Natural killer cell (primary cell): ENCODE results near the gene DEAF1. TPM values are rescaled to one million over a fixed set of nuclear protein-coding genes. Genes with fewer than 3 reads are reported as not detected.
A peak's percentile ranks its signal among the peaks of the same experiment; 100 is the strongest.

Experiments
- ATAC-seq, 3 donors: fragments of 150-1000 bp in 2 of 3; fragments of 200-7000 bp in 1 of 3; cut with Tn5 transposase; 1 replicate in 1 of 3; 2 replicates in 2 of 3; pipeline ENCODE4 v1.10.0; 2021; ENCODE audit warnings: mild to moderate bottlenecking in 2 of 3, moderate library complexity in 2 of 3
- DNase-seq, 2 donors: peaks; one replicate each; pipeline versions ENCODE4 v3.0.0 to v3.0.0-alpha.2; 2013 to 2021; ENCODE audit warnings: mixed read lengths in 1 of 2
- H3K27ac ChIP-seq: one replicate; pipeline ENCODE4 v1.5.1; 2013; ENCODE audit warnings: mild to moderate bottlenecking, low read length
- H3K27me3 ChIP-seq: one replicate; pipeline ENCODE4 v1.6.1; 2013; ENCODE audit warnings: low read length; ENCODE audit not compliant: control insufficient read depth, insufficient read depth
- H3K36me3 ChIP-seq: one replicate; pipeline ENCODE4 v1.6.1; 2013; ENCODE audit warnings: low read length; ENCODE audit not compliant: control insufficient read depth, insufficient read depth
- H3K4me1 ChIP-seq: one replicate; pipeline ENCODE4 v1.6.1; 2013; ENCODE audit warnings: low read length; ENCODE audit not compliant: control insufficient read depth, insufficient read depth
- H3K4me3 ChIP-seq: one replicate; pipeline ENCODE4 v1.5.1; 2013; ENCODE audit warnings: low read length
- H3K9me3 ChIP-seq: one replicate; pipeline ENCODE4 v1.6.1; 2013; ENCODE audit warnings: low read length; ENCODE audit not compliant: control insufficient read depth, insufficient read depth
- H3K27ac Mint-ChIP-seq, 2 donors: one replicate each; pipeline ENCODE4 v1.8.0; 2022; ENCODE audit warnings: mild to moderate bottlenecking in 2 of 2, mixed read lengths in 2 of 2, moderate library complexity in 1 of 2
- H3K27me3 Mint-ChIP-seq, 2 donors: one replicate each; pipeline ENCODE4 v1.8.0; 2022; ENCODE audit warnings: low read depth in 2 of 2, mixed read lengths in 2 of 2
- H3K36me3 Mint-ChIP-seq: one replicate; pipeline ENCODE4 v1.8.0; 2022; ENCODE audit warnings: mixed read lengths
- H3K4me1 Mint-ChIP-seq, 2 donors: one replicate each; pipeline ENCODE4 v1.8.0; 2022; ENCODE audit warnings: mixed read lengths in 2 of 2
- H3K4me3 Mint-ChIP-seq: one replicate; pipeline ENCODE4 v1.8.0; 2022; ENCODE audit warnings: mild to moderate bottlenecking, moderate library complexity, mixed read lengths
- H3K9me3 Mint-ChIP-seq, 2 donors: one replicate each; pipeline ENCODE4 v1.8.0; 2022; ENCODE audit warnings: mixed read lengths in 2 of 2
- CTCF ChIP-seq: fragments of 200-600 bp; IDR thresholded peaks from one replicate; pipeline ENCODE4 v1.8.0; 2022; ENCODE audit warnings: antibody characterized with exemption
- WGBS: methylation state at CpG from one replicate; pipeline ENCODE4 v1.1.7; 2013; ENCODE audit warnings: missing lambda C conversion rate; ENCODE audit not compliant: insufficient coverage; 5-methylcytosine and 5-hydroxymethylcytosine counted together
- intact Hi-C: fragments of 100-400 bp; cut with micrococcal nuclease; formaldehyde crosslinking; loops from one replicate; pipeline ENCODE4 v1.14.2; 2022
- total RNA-seq, 4 donors: library from RNA; stranded (reverse); fragments of 120-200 nt in 1 of 4; gene quantifications; one replicate each; pipeline versions ENCODE4 v1.2.3 to v1.2.4, GENCODE V29; 2013 to 2022

The DEAF1 gene
- total RNA-seq, 3 donors from 2014 or later (not counting 1 experiment from before 2014, with no cell fraction given) = 25.9 to 26.9 (median 26.8) TPM

- no peaks in the 10 kb centered on the region for H3K9me3 Mint-ChIP-seq
- no peak for DNase-seq
- WGBS = 67% methylated on average over 35 of the region's 35 CpGs
- peaks cover 6 to 16% of the 10 kb centered on the region in 2 donors for H3K4me1 Mint-ChIP-seq
- H3K36me3 Mint-ChIP-seq = no peaks in the 10 kb centered on the region
- peaks cover 7 to 26% of the 10 kb centered on the region in 2 donors for H3K27me3 Mint-ChIP-seq
- Histone ChIP-seq H3K9me3 (no peaks in the 10 kb centered on the region), H3K27me3 (peaks cover 21% of the 10 kb centered on the region), H3K4me3 (no peak overlapping the region), H3K4me1 (peaks cover 24% of the 10 kb centered on the region), H3K36me3 (no peaks in the 10 kb centered on the region), H3K27ac (no peak overlapping the region)
- no peak overlapping the region for H3K27ac Mint-ChIP-seq
- ATAC-seq = no peak
- intact Hi-C loops = loop anchor here (10.0 kb wide), 2 partner anchors 65 to 105 kb away; partner anchors contain the start of gene IRF7
- peak overlapping the region; percentile 31 for H3K4me3 Mint-ChIP-seq
- TF ChIP-seq CTCF = no peak
Observed at GRCh38 chr11:720017-720641, 25.1 kb upstream of the DEAF1 start.

- H3K27me3 ChIP-seq = peaks cover 21% of the 10 kb centered on the region
- peaks cover 24% of the 10 kb centered on the region for H3K4me1 ChIP-seq
- Mint-ChIP-seq H3K4me1 (peaks cover 6 to 16% of the 10 kb centered on the region in 2 donors), H3K36me3 (no peaks in the 10 kb centered on the region), H3K27ac (no peak overlapping the region), H3K27me3 (peaks cover 7 to 26% of the 10 kb centered on the region in 2 donors), H3K9me3 (no peaks in the 10 kb centered on the region), H3K4me3 (peak overlapping the region; percentile 47)
- WGBS = 87% methylated on average over 34 of the region's 34 CpGs
- H3K9me3 ChIP-seq = no peaks in the 10 kb centered on the region
- intact Hi-C loops = loop anchor here (10.0 kb wide), 2 partner anchors 65 to 105 kb away; partner anchors contain the start of gene IRF7
- H3K36me3 ChIP-seq = no peaks in the 10 kb centered on the region
- no peak for ATAC-seq
- no peak for DNase-seq
- no peak overlapping the region for H3K4me3 ChIP-seq
- H3K27ac ChIP-seq = no peak overlapping the region
- no peak for TF ChIP-seq CTCF
Observed at GRCh38 chr11:719214-720016, 24.4 kb upstream of the DEAF1 start.

- no peaks in the 10 kb centered on the region for H3K4me1 Mint-ChIP-seq
- H3K4me3 Mint-ChIP-seq = no peak overlapping the region
- 88% methylated on average over 5 of the region's 6 CpGs for WGBS
- H3K4me1 ChIP-seq = no peaks in the 10 kb centered on the region
- no peak overlapping the region for H3K27ac ChIP-seq
- H3K36me3 ChIP-seq = no peaks in the 10 kb centered on the region
- no peaks in the 10 kb centered on the region for H3K9me3 ChIP-seq
- peaks cover 0 to 8% of the 10 kb centered on the region in 2 donors for H3K27me3 Mint-ChIP-seq
- peaks cover 2% of the 10 kb centered on the region for H3K27me3 ChIP-seq
- DNase-seq (no peak), ATAC-seq (no peak)
- intact Hi-C loops = no loop called here
- no peak overlapping the region for H3K27ac Mint-ChIP-seq
- no peak for TF ChIP-seq CTCF
- no peaks in the 10 kb centered on the region for H3K9me3 Mint-ChIP-seq
- H3K4me3 ChIP-seq = no peak overlapping the region
- H3K36me3 Mint-ChIP-seq = no peaks in the 10 kb centered on the region
Observed at GRCh38 chr11:714436-714835, 19.4 kb upstream of the DEAF1 start.
